ELF-1 (cell line): Measurements from ENCODE around the gene USP47.

ENCODE experiments used
- DNase-seq: peaks from one replicate; pipeline ENCODE4 v3.0.0-alpha.2; 2016; ENCODE audit warnings: low read depth, low spot score

The USP47 gene

DNA sequence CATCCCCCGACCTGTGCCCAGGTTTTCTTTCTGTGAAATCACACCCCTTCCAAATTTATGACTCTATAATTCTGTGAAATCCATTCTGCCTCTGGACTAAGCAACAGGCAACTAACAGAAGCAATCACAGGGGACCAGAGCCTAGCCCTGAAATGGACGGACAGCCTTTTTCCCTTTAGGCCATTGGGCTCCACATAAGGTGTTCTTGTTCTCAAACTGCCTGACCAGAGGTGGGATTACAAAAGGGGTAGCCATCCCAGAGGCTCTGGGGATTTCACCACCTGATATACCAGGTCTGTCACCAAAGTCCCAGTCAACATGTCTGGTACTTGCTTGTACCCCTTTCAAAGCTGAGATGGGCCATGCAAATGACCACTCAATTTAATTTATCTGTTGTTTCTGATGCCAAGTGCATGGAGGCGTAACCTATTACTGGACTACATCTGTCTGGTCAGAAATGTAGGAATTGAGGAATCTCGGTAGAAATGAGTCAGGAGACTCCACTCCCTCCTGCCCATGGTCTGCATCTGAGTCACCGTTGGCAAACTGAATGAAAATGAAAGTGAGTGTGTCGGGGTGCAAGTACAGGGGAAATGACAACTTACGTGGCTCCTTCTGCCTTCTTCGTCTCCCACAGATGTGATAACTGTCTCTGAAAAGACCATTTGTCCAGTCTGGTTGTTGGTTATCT, 156.5 kb downstream of the USP47 start:
- DNase-seq, result no peak

DNA sequence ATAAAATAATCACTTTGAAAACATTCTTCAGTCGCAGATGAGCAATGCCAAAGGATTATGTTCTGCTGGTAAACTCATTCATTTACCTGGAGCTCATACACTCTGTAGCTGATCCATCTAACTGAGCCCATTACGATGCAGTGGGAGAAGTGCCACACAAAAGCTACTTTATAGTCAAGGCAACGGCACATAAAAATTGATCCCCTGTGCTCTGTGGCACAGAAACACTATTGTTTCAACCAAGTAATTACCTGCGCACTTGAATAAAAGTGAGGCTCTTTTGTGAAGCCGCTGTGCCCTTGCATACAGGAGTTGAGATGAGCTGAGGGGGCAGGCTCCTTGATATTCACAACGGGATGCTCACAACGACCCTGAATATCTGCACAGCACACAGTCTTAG, 159.4 kb downstream of the USP47 start:
- DNase-seq, result no peak

DNA sequence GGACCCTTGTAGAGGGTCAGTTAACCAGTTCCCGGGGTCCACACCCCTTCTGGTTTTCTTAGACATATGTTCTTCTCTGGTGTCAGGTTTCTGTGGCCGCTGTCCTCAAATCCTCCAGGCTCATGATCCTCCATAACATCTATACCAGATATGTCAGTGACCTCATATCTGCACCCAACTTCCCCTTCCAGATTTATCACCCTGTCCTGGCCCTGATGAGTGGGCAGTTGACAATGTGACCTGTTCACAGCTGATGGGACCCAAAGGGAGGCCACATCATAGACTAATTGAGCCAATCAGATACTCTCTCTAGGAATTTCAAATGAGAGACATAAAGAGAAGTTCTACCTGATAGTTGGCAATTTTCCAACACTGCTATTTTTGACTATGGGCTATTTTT, 161.6 kb downstream of the USP47 start:
- no peak for DNase-seq

DNA sequence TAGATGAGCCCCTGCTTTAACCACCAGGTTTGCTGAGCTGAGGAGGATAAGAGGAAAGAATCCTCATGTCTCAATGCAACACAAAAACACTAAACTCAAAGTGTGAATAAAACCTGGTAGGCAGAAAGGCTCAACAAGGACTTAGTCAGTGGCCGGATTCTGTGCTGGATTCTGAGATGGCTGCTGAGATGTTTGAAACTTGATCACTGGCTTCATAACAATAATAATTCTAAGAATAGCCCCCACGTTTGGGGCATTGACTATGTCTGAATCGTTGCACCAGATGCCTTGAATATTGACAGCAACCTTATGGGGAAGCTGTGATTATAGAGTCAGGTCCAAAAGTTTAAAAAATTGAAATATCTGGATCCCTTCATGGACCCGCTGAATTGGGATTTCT, 162.0 kb downstream of the USP47 start:
- no peak for DNase-seq

DNA sequence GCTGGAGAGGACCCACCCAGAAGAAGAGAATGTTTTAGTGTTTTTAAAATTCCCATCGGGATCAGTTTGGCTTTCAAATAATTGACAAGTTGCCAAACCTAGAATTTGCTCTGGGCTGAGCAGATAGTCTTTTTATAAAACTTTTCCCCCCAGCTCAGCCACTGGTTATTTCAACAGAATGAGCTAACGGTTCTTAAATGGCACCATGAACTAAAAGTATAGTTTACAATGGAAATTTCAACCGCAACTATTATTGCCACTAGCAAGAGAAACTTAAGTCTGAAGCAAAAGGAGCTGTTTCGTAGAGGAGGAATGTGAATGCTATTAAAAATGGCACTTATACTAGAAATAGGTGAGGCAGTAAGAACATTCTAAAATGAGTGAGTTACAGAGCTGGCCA, 163.3 kb downstream of the USP47 start:
- no peak for DNase-seq

DNA sequence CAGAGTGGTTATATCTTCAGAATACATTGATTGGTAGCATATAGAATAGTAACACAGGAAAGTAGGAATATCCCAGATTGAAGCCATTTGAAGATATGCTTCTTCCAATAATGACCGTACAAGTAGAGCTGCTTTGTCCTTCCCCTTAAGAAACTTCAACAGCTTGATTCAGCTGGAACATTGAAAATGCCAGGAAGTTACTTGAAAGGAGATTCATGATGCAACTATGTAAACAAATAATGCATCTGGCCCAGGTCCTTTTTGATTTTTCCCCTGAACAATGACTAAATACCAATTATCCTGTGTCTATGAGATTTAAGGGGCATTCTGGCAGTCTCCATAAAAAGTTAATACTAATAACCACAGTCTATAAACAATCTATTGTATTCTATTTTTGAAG, 163.7 kb downstream of the USP47 start:
- DNase-seq, result no peak

DNA sequence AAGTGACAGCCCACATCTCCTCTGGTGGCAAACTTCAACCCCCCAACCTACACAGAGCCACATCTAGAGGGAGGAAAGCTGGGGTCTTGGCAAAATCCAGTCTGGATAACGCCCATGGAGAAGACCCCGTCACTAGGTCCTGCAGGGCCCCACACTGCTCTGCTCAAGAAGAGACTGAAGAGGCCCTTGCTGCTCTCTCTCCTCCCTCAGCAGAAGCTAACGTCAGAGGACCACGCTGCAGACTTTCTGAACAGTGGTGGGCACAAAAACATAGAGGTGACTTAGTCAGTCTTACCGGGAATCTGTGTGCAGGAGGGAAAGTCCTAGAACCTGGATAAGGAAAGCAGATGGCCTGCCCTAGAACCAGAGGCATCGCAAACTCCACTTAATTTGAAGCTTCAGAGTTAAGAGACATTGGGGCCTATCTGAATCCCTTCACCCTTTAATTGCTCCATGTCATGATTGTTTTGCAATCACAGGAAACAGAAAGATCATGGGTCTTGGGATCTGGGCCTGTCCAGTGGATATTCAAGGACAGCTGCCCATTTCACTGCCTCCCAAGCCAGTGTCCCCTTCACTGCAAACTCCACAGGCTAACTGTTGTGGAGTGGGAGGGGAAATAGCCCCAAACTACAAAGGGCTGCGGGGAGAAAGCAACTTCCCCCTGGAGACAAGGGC, 164.9 kb downstream of the USP47 start:
- no peak for DNase-seq

DNA sequence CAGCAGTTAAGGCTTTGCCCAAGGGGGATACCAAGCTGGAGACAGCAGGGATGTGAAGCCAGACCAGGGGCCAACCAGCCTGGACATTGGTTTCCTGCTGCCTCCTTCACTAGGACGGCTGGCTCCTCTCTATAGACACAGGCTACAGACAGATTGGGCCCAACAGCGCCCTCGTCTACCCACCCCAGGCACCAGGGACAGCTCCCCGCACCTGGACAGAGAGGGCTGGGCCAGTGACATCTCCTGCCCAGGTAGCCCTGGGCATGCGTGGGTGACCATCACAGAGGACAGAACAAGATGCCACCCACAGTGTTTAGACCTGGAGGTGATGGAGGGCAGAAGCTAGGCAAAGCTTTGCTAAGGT, 165.4 kb downstream of the USP47 start:
- DNase-seq, result no peak

DNA sequence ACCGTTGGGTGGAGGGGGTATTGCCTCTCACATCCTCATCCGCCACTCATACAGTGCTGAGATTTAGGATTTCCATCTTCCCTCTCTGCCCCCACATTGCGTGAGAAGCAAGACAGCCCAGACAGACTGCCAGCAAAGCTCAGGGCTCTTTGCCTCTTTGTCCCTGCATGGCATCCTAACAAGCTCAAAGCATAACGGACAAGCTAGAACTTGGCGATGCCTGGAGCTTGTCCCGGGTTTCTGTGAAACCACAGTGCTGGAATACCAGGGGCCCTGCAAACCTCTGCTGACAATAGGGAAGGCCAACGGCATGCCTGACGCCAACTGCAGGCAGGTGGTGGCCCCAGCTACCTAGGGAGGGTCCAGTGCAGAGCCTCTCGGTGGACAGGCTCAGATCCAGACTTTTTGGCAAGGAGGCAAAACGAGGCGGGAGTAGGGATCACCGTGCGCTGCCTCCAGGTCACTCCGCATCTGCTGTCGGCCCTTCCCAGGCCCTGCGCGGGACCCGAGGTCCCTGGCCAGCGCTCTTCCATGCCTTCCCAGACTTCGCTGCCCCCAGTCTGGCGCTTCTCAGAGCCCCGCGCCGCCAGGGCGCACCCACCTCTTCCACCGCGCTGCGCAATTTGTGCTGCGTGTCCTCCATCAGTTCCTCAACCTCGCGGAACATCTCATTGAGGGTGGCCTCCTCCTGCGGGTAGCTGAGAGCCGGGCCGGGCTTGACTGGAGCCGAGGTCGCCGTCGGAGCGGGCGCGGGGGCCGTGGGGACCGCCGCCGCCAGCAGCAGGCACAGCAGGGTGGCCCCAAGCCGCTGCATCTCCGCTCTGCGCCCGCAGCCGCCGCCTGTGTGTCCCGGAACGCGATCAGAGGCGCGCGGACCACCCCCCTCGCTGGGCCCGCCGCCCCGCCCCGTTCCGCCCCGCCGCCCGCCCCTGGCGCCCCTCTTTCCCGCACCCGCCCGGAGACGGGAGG, 166.3 kb downstream of the USP47 start, which contains the start of gene DKK3:
Gene DKK3, minus strand, starts transcription at position 858 of the 969 bp plus-strand sequence. Its CDS starts 44 bp downstream, at position 814.
- DNase-seq, result no peak
